ENCODE data around the gene WDR18. TPM values are rescaled to one million over a fixed set of nuclear protein-coding genes. Genes with fewer than 3 reads are reported as not detected.

The WDR18 gene
- polyA plus RNA-seq, 1 donor from 2014 or later, result 64.9 TPM

- Histone ChIP-seq H3K27me3 (ENCODE audit: insufficient read depth, low read depth, low read length) (peaks cover 25% of the 10 kb centered on the region), H3K79me2 (replicated peaks; ENCODE audit: insufficient read depth, low read length) (no peaks in the 10 kb centered on the region), H4K20me1 (ENCODE audit: insufficient read depth) (no peaks in the 10 kb centered on the region), H2AFZ (ENCODE audit: low read depth, low read length) (no peak overlapping the region), H3K9me3 (ENCODE audit: low read length) (no peaks in the 10 kb centered on the region), H3K27ac (ENCODE audit: low read length) (no peak overlapping the region), H3K9me2 (ENCODE audit: insufficient read depth, low read length) (no peaks in the 10 kb centered on the region), H3K9ac (ENCODE audit: low read length) (no peak overlapping the region), H3K4me3 (ENCODE audit: low read length) (no peak overlapping the region), H3F3A (ENCODE audit: insufficient read depth, low read length, poor library complexity, severe bottlenecking) (no peaks in the 10 kb centered on the region), H3K4me2 (ENCODE audit: low read length) (no peak overlapping the region), H3K36me3 (ENCODE audit: insufficient read depth, low read length) (no peaks in the 10 kb centered on the region)
- no peak for TF ChIP-seq EP300 (conservative IDR thresholded peaks at IDR 0.05; ENCODE audit: poor library complexity, severe bottlenecking)
- TF ChIP-seq SMC3 (conservative IDR thresholded peaks at IDR 0.05; ENCODE audit: poor library complexity), result no peak
- no peak for TF ChIP-seq MXI1 (conservative IDR thresholded peaks at IDR 0.05; ENCODE audit: poor library complexity, severe bottlenecking)
- no peak for TF ChIP-seq EZH2 (IDR thresholded peaks at IDR 0.05; ENCODE audit: borderline replicate concordance, insufficient read depth, low read length, poor library complexity, severe bottlenecking)
- no peak for TF ChIP-seq POLR2AphosphoS5 (IDR thresholded peaks at IDR 0.05)
- no peak for TF ChIP-seq TAF1 (IDR thresholded peaks at IDR 0.05; ENCODE audit: low read depth)
- TF ChIP-seq REST (IDR thresholded peaks at IDR 0.05; ENCODE audit: borderline replicate concordance), result no peak
- no peak for TF ChIP-seq RAD21 (conservative IDR thresholded peaks at IDR 0.05)
- TF ChIP-seq CTCF (IDR thresholded peaks at IDR 0.05; ENCODE audit: poor library complexity, severe bottlenecking), result no peak
Measured at GRCh38 chr19:1003283-1003682, 19.1 kb downstream of the WDR18 start.

GRCh38 chr19:1004204-1004802 lies 20.2 kb downstream of the WDR18 start:
- TF ChIP-seq MXI1 (conservative IDR thresholded peaks at IDR 0.05; ENCODE audit: poor library complexity, severe bottlenecking) (no peak), REST (IDR thresholded peaks at IDR 0.05; ENCODE audit: borderline replicate concordance) (no peak), POLR2AphosphoS5 (IDR thresholded peaks at IDR 0.05) (no peak), RAD21 (conservative IDR thresholded peaks at IDR 0.05) (no peak), EZH2 (IDR thresholded peaks at IDR 0.05; ENCODE audit: borderline replicate concordance, insufficient read depth, low read length, poor library complexity, severe bottlenecking) (no peak), SMC3 (conservative IDR thresholded peaks at IDR 0.05; ENCODE audit: poor library complexity) (no peak), TAF1 (IDR thresholded peaks at IDR 0.05; ENCODE audit: low read depth) (no peak)
- Histone ChIP-seq H3K4me3 (ENCODE audit: low read length) (no peak overlapping the region), H2AFZ (ENCODE audit: low read depth, low read length) (no peak overlapping the region), H3K27me3 (ENCODE audit: insufficient read depth, low read depth, low read length) (peaks cover 19% of the 10 kb centered on the region), H3K9ac (ENCODE audit: low read length) (no peak overlapping the region), H3K27ac (ENCODE audit: low read length) (no peak overlapping the region), H3K4me2 (ENCODE audit: low read length) (no peak overlapping the region), H4K20me1 (ENCODE audit: insufficient read depth) (no peaks in the 10 kb centered on the region), H3K79me2 (replicated peaks; ENCODE audit: insufficient read depth, low read length) (no peaks in the 10 kb centered on the region), H3K9me3 (ENCODE audit: low read length) (no peaks in the 10 kb centered on the region), H3F3A (ENCODE audit: insufficient read depth, low read length, poor library complexity, severe bottlenecking) (no peaks in the 10 kb centered on the region), H3K36me3 (ENCODE audit: insufficient read depth, low read length) (no peaks in the 10 kb centered on the region), H3K9me2 (ENCODE audit: insufficient read depth, low read length) (no peaks in the 10 kb centered on the region)
